HepG2 (cell line): ENCODE results near the gene PIGR. TPM values are rescaled to one million over a fixed set of nuclear protein-coding genes. Genes with fewer than 3 reads are reported as not detected.

Source experiments
- ATAC-seq: fragments of 200-7000 bp; cut with Tn5 transposase; 3 replicates; pipeline ENCODE4 v1.9.1; 2020; ENCODE audit warnings: mild to moderate bottlenecking, moderate library complexity
- BruUV-seq: library from RNA; stranded (reverse); fragments of 400-500 nt; replicated peaks from 2 replicates; lab custom pipeline; 2021; lab: Mats Ljungman, UMichigan
- CTCF ChIA-PET: fragments of 300-600 bp; formaldehyde crosslinking; extraction: SDS; loops from one replicate; lab custom pipeline; 2021; ENCODE audit warnings: low total read pairs, inconsistent platforms, low intra/inter-chr PET ratio; lab: Yijun Ruan, JAX
- POLR2A ChIA-PET: fragments of 350-600 bp; sonication (Branson Sonifier 250); formaldehyde crosslinking; loops from one replicate; lab custom pipeline; 2020; ENCODE audit warnings: antibody characterized with exemption, inconsistent platforms; lab: Yijun Ruan, JAX
- DNase-seq: peaks from one replicate; pipeline ENCODE4 v3.0.0-alpha.2; 2015; ENCODE audit warnings: low spot score
- FAIRE-seq: peaks from 3 replicates; lab custom pipeline; 2011; peaks lifted over from hg19 to GRCh38; lab: Jason Lieb, UNC
- H2AFZ ChIP-seq: one replicate; pipeline ENCODE4 v1.6.1; 2011; ENCODE audit warnings: low read length, inconsistent platforms
- H3K27ac ChIP-seq: fragments of 300-600 bp; 3 replicates; pipeline ENCODE4 v1.8.0; 2011; ENCODE audit warnings: mixed run types, mild to moderate bottlenecking, mixed read lengths, low read length, inconsistent platforms; ENCODE audit not compliant: insufficient read depth; ENCODE audit errors: extremely low read length
- H3K27me3 ChIP-seq, 2 experiments: fragments of 200-600 bp in 1 of 2; 2 replicates in 1 of 2; 3 replicates in 1 of 2; pipeline versions ENCODE4 v1.6.0 to v1.8.0; 2011; ENCODE audit warnings: low read length in 2 of 2, mild to moderate bottlenecking in 2 of 2, moderate library complexity in 2 of 2, inconsistent platforms in 1 of 2; ENCODE audit not compliant: insufficient read depth in 2 of 2, control insufficient read depth in 1 of 2
- H3K36me3 ChIP-seq, 2 experiments: fragments of 200-600 bp in 1 of 2; replicated peaks in 1 of 2; 2 replicates in 1 of 2; 3 replicates in 1 of 2; pipeline versions ENCODE4 v1.5.1 to v1.8.0; 2011; ENCODE audit warnings: low read length in 2 of 2, inconsistent platforms in 1 of 2; ENCODE audit not compliant: insufficient read depth in 2 of 2, control insufficient read depth in 1 of 2
- H3K4me1 ChIP-seq: 2 replicates; pipeline ENCODE4 v1.5.1; 2012; ENCODE audit warnings: low read length, inconsistent platforms; ENCODE audit not compliant: insufficient read depth
- H3K4me2 ChIP-seq: 2 replicates; pipeline ENCODE4 v1.6.0; 2011; ENCODE audit warnings: low read depth, low read length, inconsistent platforms
- H3K4me3 ChIP-seq, 3 experiments: fragments of 200-600 bp in 1 of 3; sonication (generic), shearing (Covaris generic) in 1 of 3; replicated peaks in 1 of 3; 2 replicates each; pipeline ENCODE4 v1.5.1; 2011 to 2016; ENCODE audit warnings: low read length in 3 of 3, inconsistent platforms in 2 of 3, low read depth in 2 of 3, mild to moderate bottlenecking in 2 of 3, control low read depth in 1 of 3, mixed read lengths in 1 of 3; ENCODE audit not compliant: insufficient read depth in 1 of 3
- H3K79me2 ChIP-seq: one replicate; pipeline ENCODE4 v1.6.1; 2011; ENCODE audit warnings: low read length, inconsistent platforms; ENCODE audit not compliant: insufficient read depth
- H3K9ac ChIP-seq: 2 replicates; pipeline ENCODE4 v1.6.0; 2011; ENCODE audit warnings: mild to moderate bottlenecking, low read depth, low read length, inconsistent platforms; ENCODE audit not compliant: insufficient read depth
- H3K9me3 ChIP-seq: 2 replicates; pipeline ENCODE4 v1.5.1; 2012; ENCODE audit warnings: mild to moderate bottlenecking, low read length
- H4K20me1 ChIP-seq: 2 replicates; pipeline ENCODE4 v1.6.0; 2011; ENCODE audit warnings: inconsistent platforms, mild to moderate bottlenecking, low read length, moderate library complexity; ENCODE audit not compliant: insufficient read depth
- ADNP ChIP-seq: sonication (generic); formaldehyde crosslinking; IDR thresholded peaks from 2 replicates; pipeline ENCODE4 v1.4.0; 2020; ENCODE audit warnings: missing genetic modification reagents
- AHDC1 ChIP-seq: sonication (generic); formaldehyde crosslinking; IDR thresholded peaks from 2 replicates; pipeline ENCODE4 v1.5.1; 2020; ENCODE audit warnings: mild to moderate bottlenecking, missing genetic modification reagents, borderline replicate concordance
- CENPX ChIP-seq: sonication (generic); formaldehyde crosslinking; IDR thresholded peaks from 2 replicates; pipeline ENCODE4 v1.9.0; 2021; ENCODE audit warnings: mild to moderate bottlenecking, missing genetic modification reagents, moderate library complexity
- CHCHD3 ChIP-seq: sonication (generic); formaldehyde crosslinking; IDR thresholded peaks from 2 replicates; pipeline ENCODE4 v1.8.0; 2022; ENCODE audit warnings: mild to moderate bottlenecking, missing genetic modification reagents, moderate library complexity
- ETV5 ChIP-seq: IDR thresholded peaks from 2 replicates; pipeline ENCODE4 v1.6.1; 2018; ENCODE audit warnings: missing biosample characterization, missing genetic modification reagents, inconsistent platforms, borderline replicate concordance
- ETV6 ChIP-seq: sonication (generic); formaldehyde crosslinking; conservative IDR thresholded peaks from 2 replicates; pipeline ENCODE4 v1.4.0; 2020; ENCODE audit warnings: missing genetic modification reagents
- GRHL1 ChIP-seq: sonication (generic); formaldehyde crosslinking; conservative IDR thresholded peaks from 2 replicates; pipeline ENCODE4 v1.8.0; 2022; ENCODE audit warnings: missing genetic modification reagents
- HNRNPUL1 ChIP-seq: fragments of 200-400 bp; formaldehyde crosslinking; IDR thresholded peaks from 2 replicates; pipeline ENCODE4 v1.6.1; 2017; ENCODE audit warnings: low read depth, mild to moderate bottlenecking, low read length, moderate library complexity
- MAFF ChIP-seq: IDR thresholded peaks from 2 replicates; pipeline ENCODE4 v1.6.1; 2011; ENCODE audit warnings: low read depth, low read length, improper control_type of control experiment
- MTF1 ChIP-seq: sonication (generic); formaldehyde crosslinking; IDR thresholded peaks from 2 replicates; pipeline ENCODE4 v1.5.0; 2020; ENCODE audit warnings: missing genetic modification reagents
- NAIF1 ChIP-seq: sonication (generic); formaldehyde crosslinking; IDR thresholded peaks from 2 replicates; pipeline ENCODE4 v1.5.0; 2020; ENCODE audit warnings: mild to moderate bottlenecking, missing genetic modification reagents, borderline replicate concordance
- SMARCE1 ChIP-seq: fragments of 450-650 bp; IDR thresholded peaks from 2 replicates; pipeline ENCODE4 v1.6.1; 2017; ENCODE audit warnings: borderline replicate concordance
- SRY ChIP-seq: sonication (generic); formaldehyde crosslinking; IDR thresholded peaks from 2 replicates; pipeline ENCODE4 v1.8.0; 2022; ENCODE audit warnings: mild to moderate bottlenecking, missing genetic modification reagents
- TAF15 ChIP-seq: fragments of 200-400 bp; formaldehyde crosslinking; IDR thresholded peaks from one replicate; pipeline ENCODE4 v1.6.1; 2018; ENCODE audit warnings: mild to moderate bottlenecking, low read depth, low read length; ENCODE audit not compliant: poor library complexity, severe bottlenecking
- TBP ChIP-seq: sonication (generic); formaldehyde crosslinking; IDR thresholded peaks from 2 replicates; pipeline ENCODE4 v1.5.0; 2020; ENCODE audit warnings: missing genetic modification reagents
- ZNF180 ChIP-seq: sonication (generic); formaldehyde crosslinking; IDR thresholded peaks from 2 replicates; pipeline ENCODE4 v1.4.0; 2020; ENCODE audit warnings: low read depth, missing genetic modification reagents, borderline replicate concordance
- ZNF562 ChIP-seq: sonication (generic); formaldehyde crosslinking; IDR thresholded peaks from 2 replicates; pipeline ENCODE4 v1.8.0; 2022; ENCODE audit warnings: missing genetic modification reagents, borderline replicate concordance
- ZNF792 ChIP-seq: IDR thresholded peaks from 2 replicates; pipeline ENCODE4 v1.6.1; 2016
- WGBS: methylation state at CpG from one replicate; pipeline ENCODE4 v1.1.6; 2017; ENCODE audit warnings: low lambda C conversion rate; 5-methylcytosine and 5-hydroxymethylcytosine counted together
- in situ Hi-C: cut with HindIII; loops from 2 replicates; pipeline ENCODE4 v1.10.0; 2017; ENCODE audit warnings: low pct_unique_long_range_greater_than_20kb; ENCODE audit not compliant: extremely low pct_ligation_motif_present
- intact Hi-C: fragments of 100-400 bp; cut with micrococcal nuclease; formaldehyde crosslinking; loops from one replicate; pipeline ENCODE4 v1.10.0; 2022; ENCODE audit not compliant: unreplicated experiment
- polyA plus RNA-seq, 8 experiments: library from polyadenylated mRNA; depleted of rRNA in 3 of 8; stranded (reverse) in 7 of 8; unstranded in 1 of 8; fragments of >200 nt; fragmentation: Illumina TruSeq in 4 of 8; extraction: Trizol in 4 of 8; gene quantifications; 2 replicates each; pipeline versions ENCODE4 v1.2.1 to v1.2.3, GENCODE V29; 2011 to 2016; ENCODE audit warnings: low read depth in 4 of 8, missing spikeins in 1 of 8, mixed read lengths in 1 of 8; ENCODE audit not compliant: insufficient read depth in 1 of 8
- total RNA-seq, 5 experiments: library from RNA; depleted of rRNA; stranded (reverse); fragments of >200 nt; fragmentation: Illumina TruSeq; extraction: Trizol; gene quantifications; 2 replicates each; pipeline ENCODE4 v1.2.3, GENCODE V29; 2016; ENCODE audit warnings: low read depth in 1 of 5

The PIGR gene
- total and polyA plus RNA-seq, 2 of the 13 experiments (the other 11 are each of a cell fraction or from before 2014, with no cell fraction given), result not detected

GRCh38 chr1:206947255-206947654, 989 bp upstream of the PIGR start:
- in situ Hi-C loops, result no loop called here
- FAIRE-seq, result no peak
- no peak for TF ChIP-seq ZNF792 (CRISPR knock-in tag)
- no peak for TF ChIP-seq SMARCE1
- TF ChIP-seq SRY (CRISPR knock-in tag), result no peak
- TF ChIP-seq MTF1 (CRISPR knock-in tag), result no peak
- TF ChIP-seq AHDC1, result no peak
- TF ChIP-seq GRHL1 (CRISPR knock-in tag), result no peak
- no peak for TF ChIP-seq ZNF562 (CRISPR knock-in tag)
- TF ChIP-seq TAF15, result no peak
- no peak for TF ChIP-seq CHCHD3 (CRISPR knock-in tag)
- no peak for TF ChIP-seq NAIF1 (CRISPR knock-in tag)
- no peak for TF ChIP-seq CENPX (CRISPR knock-in tag)
- no peak for TF ChIP-seq TBP (CRISPR knock-in tag)
- no peak for TF ChIP-seq ETV6
- no peak for TF ChIP-seq ADNP (CRISPR knock-in tag)
- no peak for TF ChIP-seq ZNF180 (CRISPR knock-in tag)
- no peak for TF ChIP-seq HNRNPUL1
- no peak for TF ChIP-seq MAFF
- no peak for TF ChIP-seq ETV5 (CRISPR knock-in tag)

More at GRCh38 chr1:206947255-206947654, 989 bp upstream of the PIGR start:
- intact Hi-C loops, result no loop called here
- POLR2A ChIA-PET, result no interaction called here
- Histone ChIP-seq H3K27ac (no peak overlapping the region), H3K27me3 (no peaks in the 10 kb centered on the region; a peak in 2 of 5 replicates), H3K4me2 (no peak overlapping the region), H3K4me3 (no peak overlapping the region), H3K9me3 (0 out of 2 replicates have a peak, but pooled peaks cover 7% of the 10 kb centered on the region), H3K36me3 (no peaks in the 10 kb centered on the region), H3K9ac (no peak overlapping the region), H4K20me1 (no peaks in the 10 kb centered on the region), H3K4me1 (peaks cover 44% of the 10 kb centered on the region), H3K79me2 (no peaks in the 10 kb centered on the region), H2AFZ (no peak overlapping the region)
- ATAC-seq (no peak), DNase-seq (no peak)
- BruUV-seq, result no TSS peak
- CTCF ChIA-PET, result no interaction called here
- WGBS, result 48% methylated on average over 3 of the region's 3 CpGs
